Measurements from ENCODE around the gene FCRL5.

The FCRL5 gene

DNA sequence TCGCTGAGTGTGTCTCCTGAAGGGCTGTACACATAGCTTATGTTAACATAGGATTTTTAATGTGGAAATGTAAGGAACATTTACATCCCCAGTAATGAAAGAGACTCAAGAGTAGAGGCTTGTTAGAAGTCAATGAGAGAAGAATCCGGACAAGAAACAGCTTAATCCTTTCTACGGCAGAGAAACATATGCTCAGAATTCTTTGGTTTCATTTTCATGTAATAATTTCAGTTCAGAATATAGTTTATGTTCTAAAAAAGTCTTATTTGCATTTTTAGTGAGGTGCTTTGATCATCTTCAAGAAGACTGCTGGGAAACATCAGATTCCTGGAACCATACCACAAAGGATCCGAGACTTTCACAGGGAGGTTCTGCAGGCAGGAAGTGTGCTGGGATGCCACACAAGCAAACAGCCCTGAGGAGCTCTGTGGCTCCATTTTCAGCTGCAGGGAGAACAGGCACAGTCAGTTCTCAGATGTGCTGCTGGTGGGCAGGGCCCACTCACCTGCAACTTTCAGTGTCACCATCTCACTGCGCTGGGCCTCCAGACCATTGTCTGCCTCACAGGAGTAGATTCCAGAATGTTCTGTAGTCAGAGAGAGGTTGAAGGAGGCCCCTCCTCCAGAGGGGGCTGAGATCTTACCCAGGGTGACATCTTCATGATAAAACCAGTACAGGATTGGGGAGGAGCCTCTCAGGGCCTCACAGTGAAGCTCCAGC, 28.4 kb downstream of the FCRL5 start:
- Histone ChIP-seq H3K4me1 (ENCODE audit: control insufficient read depth, insufficient read depth, low read length) (no peaks in the 10 kb centered on the region), H3K4me3 (ENCODE audit: low read depth, low read length) (no peak overlapping the region), H3K27ac (ENCODE audit: extremely low read depth, low read depth, low read length) (no peak overlapping the region), H3K36me3 (ENCODE audit: control insufficient read depth in 2 of 2, insufficient read depth in 1 of 2, low read length in 2 of 2) (no peaks in the 10 kb centered on the region), H3K9me3 (ENCODE audit: control insufficient read depth, insufficient read depth, low read depth, low read length) (no peaks in the 10 kb centered on the region)
- TF ChIP-seq, protein P1, sequence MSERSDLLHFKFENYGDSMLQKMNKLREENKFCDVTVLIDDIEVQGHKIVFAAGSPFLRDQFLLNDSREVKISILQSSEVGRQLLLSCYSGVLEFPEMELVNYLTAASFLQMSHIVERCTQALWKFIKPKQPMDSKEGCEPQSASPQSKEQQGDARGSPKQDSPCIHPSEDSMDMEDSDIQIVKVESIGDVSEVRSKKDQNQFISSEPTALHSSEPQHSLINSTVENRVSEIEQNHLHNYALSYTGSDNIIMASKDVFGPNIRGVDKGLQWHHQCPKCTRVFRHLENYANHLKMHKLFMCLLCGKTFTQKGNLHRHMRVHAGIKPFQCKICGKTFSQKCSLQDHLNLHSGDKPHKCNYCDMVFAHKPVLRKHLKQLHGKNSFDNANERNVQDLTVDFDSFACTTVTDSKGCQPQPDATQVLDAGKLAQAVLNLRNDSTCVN (tag by site-specific recombination; optimal IDR thresholded peaks at IDR 0.05): no peak
- TF ChIP-seq, protein P2, sequence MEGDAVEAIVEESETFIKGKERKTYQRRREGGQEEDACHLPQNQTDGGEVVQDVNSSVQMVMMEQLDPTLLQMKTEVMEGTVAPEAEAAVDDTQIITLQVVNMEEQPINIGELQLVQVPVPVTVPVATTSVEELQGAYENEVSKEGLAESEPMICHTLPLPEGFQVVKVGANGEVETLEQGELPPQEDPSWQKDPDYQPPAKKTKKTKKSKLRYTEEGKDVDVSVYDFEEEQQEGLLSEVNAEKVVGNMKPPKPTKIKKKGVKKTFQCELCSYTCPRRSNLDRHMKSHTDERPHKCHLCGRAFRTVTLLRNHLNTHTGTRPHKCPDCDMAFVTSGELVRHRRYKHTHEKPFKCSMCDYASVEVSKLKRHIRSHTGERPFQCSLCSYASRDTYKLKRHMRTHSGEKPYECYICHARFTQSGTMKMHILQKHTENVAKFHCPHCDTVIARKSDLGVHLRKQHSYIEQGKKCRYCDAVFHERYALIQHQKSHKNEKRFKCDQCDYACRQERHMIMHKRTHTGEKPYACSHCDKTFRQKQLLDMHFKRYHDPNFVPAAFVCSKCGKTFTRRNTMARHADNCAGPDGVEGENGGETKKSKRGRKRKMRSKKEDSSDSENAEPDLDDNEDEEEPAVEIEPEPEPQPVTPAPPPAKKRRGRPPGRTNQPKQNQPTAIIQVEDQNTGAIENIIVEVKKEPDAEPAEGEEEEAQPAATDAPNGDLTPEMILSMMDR (tag by site-specific recombination; IDR thresholded peaks at IDR 0.05): no peak
- TF ChIP-seq ZEB2 (tag by site-specific recombination; IDR thresholded peaks at IDR 0.05): no peak
- TF ChIP-seq ZNF138 (tag by site-specific recombination; IDR thresholded peaks at IDR 0.05; ENCODE audit: borderline replicate concordance): no peak
- TF ChIP-seq ZNF214 (tag by site-specific recombination; IDR thresholded peaks at IDR 0.05; ENCODE audit: borderline replicate concordance): no peak
- TF ChIP-seq GFI1B (tag by site-specific recombination; IDR thresholded peaks at IDR 0.05): no peak
- TF ChIP-seq ZBTB20 (tag by site-specific recombination; IDR thresholded peaks at IDR 0.05): no peak
- no peak for TF ChIP-seq ZNF670 (tag by site-specific recombination; IDR thresholded peaks at IDR 0.05; ENCODE audit: low read depth)
- TF ChIP-seq ZNF747 (tag by site-specific recombination; IDR thresholded peaks at IDR 0.05): no peak
- no peak for TF ChIP-seq ZNF354C (tag by site-specific recombination; IDR thresholded peaks at IDR 0.05; ENCODE audit: borderline replicate concordance, low read depth)
- ChIA-PET POLR2A (no interaction called here), CTCF (interaction anchor here (0.7 to 1.6 kb wide), 3 partner anchors 18 to 56 kb away, joined by 3 to 6 read pairs (median 5); no protein-coding TSS in a partner anchor)

DNA sequence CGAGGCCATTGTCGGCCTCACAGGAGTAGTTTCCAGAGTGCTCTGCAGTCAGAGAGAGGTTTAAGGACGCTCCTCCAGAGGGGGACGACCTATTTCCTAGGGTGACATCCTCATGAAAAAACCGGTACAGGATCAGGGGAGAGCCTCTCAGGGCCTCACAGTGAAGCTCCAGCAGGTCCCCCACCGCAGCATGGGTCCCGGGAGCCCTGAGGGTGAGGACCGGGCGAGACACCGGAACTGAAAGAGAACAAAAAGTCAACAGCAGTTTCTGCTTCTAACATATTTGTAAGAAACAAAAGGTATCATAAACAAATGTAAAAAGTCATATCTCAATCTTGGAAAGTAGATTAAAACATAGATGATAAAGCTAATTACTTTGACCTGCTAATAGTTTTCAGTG, 31.3 kb downstream of the FCRL5 start:
- TF ChIP-seq ZNF335 (tag by site-specific recombination; conservative IDR thresholded peaks at IDR 0.05): no peak
- Histone ChIP-seq H3K4me1 (ENCODE audit: control insufficient read depth, insufficient read depth, low read length) (no peaks in the 10 kb centered on the region), H3K9me3 (ENCODE audit: control insufficient read depth, insufficient read depth, low read depth, low read length) (no peaks in the 10 kb centered on the region), H3K4me3 (ENCODE audit: low read depth, low read length) (no peak overlapping the region), H3K27ac (ENCODE audit: extremely low read depth, low read depth, low read length) (no peak overlapping the region), H3K36me3 (ENCODE audit: control insufficient read depth in 2 of 2, insufficient read depth in 1 of 2, low read length in 2 of 2) (no peaks in the 10 kb centered on the region)
- CTCF ChIA-PET: interaction anchor here (0.7 to 1.9 kb wide), 2 partner anchors 15 to 69 kb away, joined by 3 to 6 read pairs; no protein-coding TSS in a partner anchor
- POLR2A ChIA-PET: no interaction called here

DNA sequence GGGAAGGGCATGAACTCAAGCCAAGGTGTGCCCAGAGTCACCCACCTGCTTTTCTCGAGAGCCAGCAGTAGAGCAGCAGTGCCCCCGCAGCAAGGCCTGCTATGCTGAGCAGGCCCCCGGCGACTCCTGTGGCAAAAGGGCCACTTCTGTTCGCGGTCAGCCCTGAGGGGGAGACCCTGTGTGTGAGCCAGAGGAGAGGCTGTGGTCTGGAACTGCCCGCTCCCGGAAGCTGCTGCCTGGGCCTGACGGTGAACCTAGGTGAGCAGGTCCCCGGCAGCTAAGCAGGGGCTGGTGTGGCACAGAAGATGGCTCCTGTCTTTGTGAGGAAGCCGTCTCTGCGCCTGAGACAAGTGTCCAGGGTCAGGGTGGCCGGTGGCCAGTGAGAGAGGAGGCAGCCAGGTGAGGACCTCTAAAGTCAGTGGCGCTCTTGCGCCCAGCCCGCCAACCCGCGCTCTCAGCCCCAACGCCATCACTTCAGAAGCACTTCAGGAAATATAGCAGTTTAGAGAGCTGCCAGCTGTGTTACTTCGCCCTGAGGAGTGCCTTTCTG, 31.9 kb downstream of the FCRL5 start:
- Histone ChIP-seq H3K4me1 (ENCODE audit: control insufficient read depth, insufficient read depth, low read length) (no peaks in the 10 kb centered on the region), H3K9me3 (ENCODE audit: control insufficient read depth, insufficient read depth, low read depth, low read length) (no peaks in the 10 kb centered on the region), H3K27ac (ENCODE audit: extremely low read depth, low read depth, low read length) (no peak overlapping the region), H3K4me3 (ENCODE audit: low read depth, low read length) (no peak overlapping the region), H3K36me3 (ENCODE audit: control insufficient read depth in 2 of 2, insufficient read depth in 1 of 2, low read length in 2 of 2) (no peaks in the 10 kb centered on the region)
- POLR2A ChIA-PET: no interaction called here
- CTCF ChIA-PET: interaction anchor here (0.7 to 1.9 kb wide), 2 partner anchors 15 to 69 kb away, joined by 3 to 6 read pairs; no protein-coding TSS in a partner anchor
- TF ChIP-seq ZSCAN23 (tag by site-specific recombination; IDR thresholded peaks at IDR 0.05) (no peak), ZBTB48 (tag by site-specific recombination; IDR thresholded peaks at IDR 0.05) (no peak), KLF9 (tag by site-specific recombination; IDR thresholded peaks at IDR 0.05; ENCODE audit: low read depth) (no peak), ZNF394 (tag by site-specific recombination; IDR thresholded peaks at IDR 0.05; ENCODE audit: borderline replicate concordance) (no peak), HOXA7 (CRISPR knock-in tag; IDR thresholded peaks at IDR 0.05; ENCODE audit: borderline replicate concordance) (no peak), ZNF843 (tag by site-specific recombination; IDR thresholded peaks at IDR 0.05) (no peak), ZNF658 (tag by site-specific recombination; IDR thresholded peaks at IDR 0.05) (no peak), ZNF747 (tag by site-specific recombination; IDR thresholded peaks at IDR 0.05) (no peak)
- TF ChIP-seq, protein P3, sequence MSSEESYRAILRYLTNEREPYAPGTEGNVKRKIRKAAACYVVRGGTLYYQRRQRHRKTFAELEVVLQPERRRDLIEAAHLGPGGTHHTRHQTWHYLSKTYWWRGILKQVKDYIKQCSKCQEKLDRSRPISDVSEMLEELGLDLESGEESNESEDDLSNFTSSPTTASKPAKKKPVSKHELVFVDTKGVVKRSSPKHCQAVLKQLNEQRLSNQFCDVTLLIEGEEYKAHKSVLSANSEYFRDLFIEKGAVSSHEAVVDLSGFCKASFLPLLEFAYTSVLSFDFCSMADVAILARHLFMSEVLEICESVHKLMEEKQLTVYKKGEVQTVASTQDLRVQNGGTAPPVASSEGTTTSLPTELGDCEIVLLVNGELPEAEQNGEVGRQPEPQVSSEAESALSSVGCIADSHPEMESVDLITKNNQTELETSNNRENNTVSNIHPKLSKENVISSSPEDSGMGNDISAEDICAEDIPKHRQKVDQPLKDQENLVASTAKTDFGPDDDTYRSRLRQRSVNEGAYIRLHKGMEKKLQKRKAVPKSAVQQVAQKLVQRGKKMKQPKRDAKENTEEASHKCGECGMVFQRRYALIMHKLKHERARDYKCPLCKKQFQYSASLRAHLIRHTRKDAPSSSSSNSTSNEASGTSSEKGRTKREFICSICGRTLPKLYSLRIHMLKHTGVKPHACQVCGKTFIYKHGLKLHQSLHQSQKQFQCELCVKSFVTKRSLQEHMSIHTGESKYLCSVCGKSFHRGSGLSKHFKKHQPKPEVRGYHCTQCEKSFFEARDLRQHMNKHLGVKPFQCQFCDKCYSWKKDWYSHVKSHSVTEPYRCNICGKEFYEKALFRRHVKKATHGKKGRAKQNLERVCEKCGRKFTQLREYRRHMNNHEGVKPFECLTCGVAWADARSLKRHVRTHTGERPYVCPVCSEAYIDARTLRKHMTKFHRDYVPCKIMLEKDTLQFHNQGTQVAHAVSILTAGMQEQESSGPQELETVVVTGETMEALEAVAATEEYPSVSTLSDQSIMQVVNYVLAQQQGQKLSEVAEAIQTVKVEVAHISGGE (tag by site-specific recombination; conservative IDR thresholded peaks at IDR 0.05; ENCODE audit: low read depth): no peak
- TF ChIP-seq, protein P4, sequence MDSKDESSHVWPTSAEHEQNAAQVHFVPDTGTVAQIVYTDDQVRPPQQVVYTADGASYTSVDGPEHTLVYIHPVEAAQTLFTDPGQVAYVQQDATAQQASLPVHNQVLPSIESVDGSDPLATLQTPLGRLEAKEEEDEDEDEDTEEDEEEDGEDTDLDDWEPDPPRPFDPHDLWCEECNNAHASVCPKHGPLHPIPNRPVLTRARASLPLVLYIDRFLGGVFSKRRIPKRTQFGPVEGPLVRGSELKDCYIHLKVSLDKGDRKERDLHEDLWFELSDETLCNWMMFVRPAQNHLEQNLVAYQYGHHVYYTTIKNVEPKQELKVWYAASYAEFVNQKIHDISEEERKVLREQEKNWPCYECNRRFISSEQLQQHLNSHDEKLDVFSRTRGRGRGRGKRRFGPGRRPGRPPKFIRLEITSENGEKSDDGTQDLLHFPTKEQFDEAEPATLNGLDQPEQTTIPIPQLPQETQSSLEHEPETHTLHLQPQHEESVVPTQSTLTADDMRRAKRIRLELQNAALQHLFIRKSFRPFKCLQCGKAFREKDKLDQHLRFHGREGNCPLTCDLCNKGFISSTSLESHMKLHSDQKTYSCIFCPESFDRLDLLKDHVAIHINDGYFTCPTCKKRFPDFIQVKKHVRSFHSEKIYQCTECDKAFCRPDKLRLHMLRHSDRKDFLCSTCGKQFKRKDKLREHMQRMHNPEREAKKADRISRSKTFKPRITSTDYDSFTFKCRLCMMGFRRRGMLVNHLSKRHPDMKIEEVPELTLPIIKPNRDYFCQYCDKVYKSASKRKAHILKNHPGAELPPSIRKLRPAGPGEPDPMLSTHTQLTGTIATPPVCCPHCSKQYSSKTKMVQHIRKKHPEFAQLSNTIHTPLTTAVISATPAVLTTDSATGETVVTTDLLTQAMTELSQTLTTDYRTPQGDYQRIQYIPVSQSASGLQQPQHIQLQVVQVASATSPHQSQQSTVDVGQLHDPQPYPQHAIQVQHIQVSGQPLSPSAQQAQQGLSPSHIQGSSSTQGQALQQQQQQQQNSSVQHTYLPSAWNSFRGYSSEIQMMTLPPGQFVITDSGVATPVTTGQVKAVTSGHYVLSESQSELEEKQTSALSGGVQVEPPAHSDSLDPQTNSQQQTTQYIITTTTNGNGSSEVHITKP (tag by site-specific recombination; IDR thresholded peaks at IDR 0.05): no peak
